Measurements from ENCODE around the gene MTERF4.

The MTERF4 gene

GRCh38 chr2:241068942-241069810 lies 32.9 kb downstream of the MTERF4 start:
- DNase-seq, result no peak

DNA sequence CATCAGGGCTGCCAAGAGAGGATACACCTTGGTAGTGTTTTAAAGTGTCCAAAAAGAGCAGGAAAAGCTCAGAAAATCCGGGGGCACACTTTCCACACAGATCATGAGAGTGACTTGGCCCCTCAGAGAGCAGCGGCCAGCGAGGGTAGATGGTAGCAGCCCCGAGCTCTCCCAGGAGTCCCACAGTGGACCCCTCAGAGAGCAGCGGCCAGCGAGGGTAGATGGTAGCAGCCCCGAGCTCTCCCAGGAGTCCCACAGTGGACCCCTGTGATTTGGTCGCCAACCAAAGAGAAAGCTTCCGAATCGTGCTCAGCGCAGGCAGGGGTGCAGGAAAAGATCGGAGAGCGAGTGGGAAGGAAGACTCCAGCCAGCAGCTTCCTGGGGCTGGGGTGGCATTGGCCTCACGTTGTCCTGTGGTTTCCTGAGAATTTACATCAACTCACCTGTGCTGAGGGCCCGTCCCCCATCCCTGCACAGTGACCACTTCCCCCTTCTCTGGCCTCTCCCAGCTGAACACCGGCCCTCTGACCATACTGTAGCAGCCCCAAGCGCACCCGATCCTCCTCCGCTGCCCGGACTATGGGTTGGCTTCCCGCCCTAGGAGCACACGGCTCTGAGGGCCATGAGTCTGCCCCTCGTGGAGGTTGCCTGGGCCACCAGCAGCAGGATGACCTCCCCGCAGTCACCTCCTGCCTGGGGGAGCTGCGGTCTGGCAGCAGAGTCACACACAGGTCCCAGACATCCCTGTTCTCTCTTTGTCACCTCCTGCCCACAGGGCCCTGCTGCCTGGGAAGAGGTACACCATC lies 33.7 kb downstream of the MTERF4 start:
- no peak for DNase-seq

DNA sequence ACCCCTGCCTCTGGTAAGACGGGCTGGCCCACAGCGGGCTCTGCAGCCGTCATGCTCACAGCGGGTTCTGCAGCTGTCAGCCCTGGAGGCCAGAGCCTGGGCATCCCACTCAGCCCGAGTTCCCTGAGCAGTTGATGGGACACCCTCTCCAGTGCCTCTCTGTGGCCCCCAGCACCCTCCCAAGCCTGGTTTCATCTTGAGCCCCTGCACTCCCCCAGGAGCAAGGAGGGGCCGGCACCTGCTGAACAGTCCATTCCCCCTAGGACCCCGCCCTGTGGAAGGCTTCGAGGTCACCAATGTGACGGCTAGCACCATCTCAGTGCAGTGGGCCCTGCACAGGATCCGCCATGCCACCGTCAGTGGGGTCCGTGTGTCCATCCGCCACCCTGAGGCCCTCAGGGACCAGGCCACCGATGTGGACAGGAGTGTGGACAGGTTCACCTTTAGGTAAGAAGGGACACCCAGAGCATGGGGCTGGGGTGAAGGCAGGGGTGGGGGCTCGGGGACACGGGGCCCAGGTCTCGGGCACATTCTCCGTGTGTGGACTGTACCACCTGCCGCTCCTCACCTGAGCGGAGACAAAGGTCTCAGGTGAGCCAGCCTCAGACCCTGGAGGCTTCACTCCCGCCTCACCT lies 34.5 kb downstream of the MTERF4 start:
- DNase-seq, result no peak

- DNase-seq, result no peak
Observed at GRCh38 chr2:241066893-241067341, 35.2 kb downstream of the MTERF4 start.

- DNase-seq, result no peak
Observed at GRCh38 chr2:241066171-241066892, 35.8 kb downstream of the MTERF4 start.

GRCh38 chr2:241065355-241065803 lies 36.7 kb downstream of the MTERF4 start:
- no peak for DNase-seq

DNA sequence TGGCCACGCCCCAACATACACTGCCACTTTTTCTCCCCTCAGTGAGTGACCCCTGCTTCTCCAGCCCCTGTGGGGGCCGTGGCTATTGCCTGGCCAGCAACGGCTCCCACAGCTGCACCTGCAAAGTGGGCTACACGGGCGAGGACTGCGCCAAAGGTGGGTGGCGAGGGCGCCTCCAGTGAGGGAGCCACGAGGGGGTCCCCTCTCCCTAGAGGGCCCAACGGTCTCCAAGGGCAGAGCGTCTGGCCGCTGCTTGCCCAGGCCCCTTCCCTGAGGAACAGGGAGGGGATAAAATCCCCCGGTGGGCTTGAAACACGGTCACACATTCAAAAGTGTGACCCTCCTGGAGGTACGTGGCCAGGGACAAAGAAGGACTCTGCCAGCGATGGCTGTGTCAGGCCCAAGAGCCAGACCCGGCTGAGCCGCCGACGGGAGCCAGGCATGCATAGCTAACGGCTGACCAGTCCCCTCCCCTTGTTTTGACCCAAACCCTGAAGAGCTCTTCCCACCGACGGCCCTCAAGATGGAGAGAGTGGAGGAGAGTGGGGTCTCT lies 37.2 kb downstream of the MTERF4 start:
- DNase-seq, result no peak

DNA sequence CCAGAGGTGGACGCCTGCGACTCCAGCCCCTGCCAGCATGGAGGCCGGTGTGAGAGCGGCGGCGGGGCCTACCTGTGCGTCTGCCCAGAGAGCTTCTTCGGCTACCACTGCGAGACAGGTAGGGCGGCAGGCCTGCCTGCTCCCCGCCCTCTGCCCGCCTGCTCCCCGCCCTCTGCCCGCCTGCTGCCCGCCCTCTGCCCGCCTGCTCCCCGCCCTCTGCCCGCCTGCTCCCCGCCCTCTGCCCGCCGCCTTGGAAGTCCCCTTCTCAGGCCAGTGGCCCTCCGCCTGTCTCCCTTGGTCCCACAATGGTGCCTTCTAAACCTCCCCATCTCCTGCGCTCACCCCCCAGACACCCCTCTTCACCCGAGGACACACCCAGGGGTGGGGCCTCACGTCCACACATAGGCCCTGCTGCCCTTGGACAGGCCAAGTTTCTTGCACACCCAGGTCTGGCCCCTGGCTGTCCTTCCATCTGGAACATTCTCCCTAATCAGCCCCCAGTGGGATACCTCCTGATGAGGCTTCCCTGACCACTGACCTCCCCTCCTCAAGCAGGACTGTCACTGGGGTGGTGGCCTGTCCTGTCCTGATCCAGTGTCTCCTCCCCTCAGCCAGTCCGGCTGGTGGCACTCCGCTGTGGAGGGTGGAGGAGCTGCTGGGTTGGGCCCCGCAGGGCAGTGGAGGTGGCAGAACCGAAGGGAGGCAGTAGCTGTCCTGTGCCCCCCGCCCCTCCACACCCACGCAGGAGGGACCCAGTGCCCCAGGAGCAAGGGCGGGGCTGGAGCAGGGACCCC lies 37.9 kb downstream of the MTERF4 start:
- peak; percentile 46 for DNase-seq

DNA sequence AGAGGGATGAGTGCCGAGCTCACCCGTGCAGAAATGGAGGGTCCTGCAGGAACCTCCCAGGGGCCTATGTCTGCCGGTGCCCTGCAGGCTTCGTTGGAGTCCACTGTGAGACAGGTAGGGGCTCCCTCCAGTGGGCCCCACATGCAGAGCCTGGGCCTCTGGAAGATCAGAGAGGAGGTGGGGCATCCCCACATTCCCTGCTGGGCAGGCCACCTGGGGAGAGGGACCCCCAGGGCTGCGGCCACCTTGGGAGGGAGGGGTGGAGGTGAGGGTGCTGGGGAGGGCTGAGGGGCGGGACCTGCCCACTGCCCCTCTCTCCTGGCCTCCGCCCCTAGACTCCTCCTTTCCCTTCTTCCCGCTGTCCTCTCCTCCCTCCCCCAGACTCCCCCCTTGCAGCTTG lies 38.5 kb downstream of the MTERF4 start:
- no peak for DNase-seq

DNA sequence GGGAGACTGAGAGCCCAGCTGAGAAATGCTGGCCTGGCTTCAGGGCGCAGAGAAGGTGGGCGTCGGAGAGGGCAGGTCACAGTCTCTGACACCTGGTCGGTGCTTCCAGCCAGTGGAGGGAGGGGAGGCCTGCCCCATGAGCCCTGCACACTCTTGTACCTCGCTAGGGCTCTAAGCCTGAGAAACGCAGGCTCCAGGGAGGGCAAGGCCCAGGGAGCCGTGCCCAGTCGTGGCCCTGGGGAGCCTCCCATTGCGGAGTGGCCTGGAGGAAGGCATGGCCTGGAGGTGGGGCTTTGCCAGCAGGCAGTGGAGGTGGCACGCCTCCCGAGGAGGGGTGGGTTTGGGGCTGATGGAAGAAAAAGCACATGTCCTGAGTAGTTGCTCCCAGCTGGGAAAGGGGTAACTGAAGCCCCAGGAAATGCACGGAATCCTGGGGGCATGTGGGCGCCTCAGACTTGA lies 39.0 kb downstream of the MTERF4 start:
- no peak for DNase-seq

GRCh38 chr2:241062389-241063092 lies 39.5 kb downstream of the MTERF4 start:
- DNase-seq, result no peak

GRCh38 chr2:241061275-241061674 lies 40.8 kb downstream of the MTERF4 start:
- DNase-seq, result no peak

GRCh38 chr2:241053576-241054251 lies 48.4 kb downstream of the MTERF4 start:
- DNase-seq, result no peak

- DNase-seq, result no peak
Observed at GRCh38 chr2:241052677-241053360, 49.3 kb downstream of the MTERF4 start.

DNA sequence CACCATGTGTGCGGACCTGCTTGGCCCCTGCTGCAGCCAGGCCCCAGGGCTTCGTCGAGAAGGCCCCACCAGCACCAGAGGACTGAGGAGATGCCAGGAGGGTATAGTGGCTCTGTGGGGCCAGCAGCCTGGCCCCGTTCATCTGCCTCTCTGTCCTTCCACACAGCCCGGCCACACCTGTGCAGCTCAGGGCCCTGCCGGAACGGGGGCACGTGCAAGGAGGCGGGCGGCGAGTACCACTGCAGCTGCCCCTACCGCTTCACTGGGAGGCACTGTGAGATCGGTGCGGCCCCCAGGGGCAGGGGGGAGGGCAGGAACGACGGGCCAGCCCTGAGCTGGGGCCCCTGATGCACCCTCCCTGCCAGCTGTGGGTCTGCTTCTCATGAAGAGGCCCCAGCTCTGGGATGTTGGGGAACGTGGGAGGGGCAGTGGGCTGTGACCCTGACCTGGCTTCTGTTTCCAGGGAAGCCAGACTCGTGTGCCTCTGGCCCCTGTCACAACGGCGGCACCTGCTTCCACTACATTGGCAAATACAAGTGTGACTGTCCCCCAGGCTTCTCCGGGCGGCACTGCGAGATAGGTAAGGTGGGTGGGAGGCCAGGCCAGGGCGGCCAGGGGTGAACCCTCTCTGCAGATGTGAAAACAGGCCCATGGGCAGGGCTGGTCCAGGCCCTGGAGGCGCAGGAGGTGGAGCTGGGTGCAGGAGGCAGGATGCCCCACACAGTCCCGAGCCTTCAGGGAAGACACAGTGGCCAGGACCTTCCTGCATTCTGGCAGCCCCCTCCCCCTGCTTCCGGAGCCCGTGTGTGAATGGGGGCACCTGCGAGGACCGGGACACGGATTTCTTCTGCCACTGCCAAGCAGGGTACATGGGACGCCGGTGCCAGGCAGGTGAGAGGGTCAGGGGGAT lies 50.3 kb downstream of the MTERF4 start:
- no peak for DNase-seq

- DNase-seq, result no peak
Observed at GRCh38 chr2:241050624-241051577, 51.2 kb downstream of the MTERF4 start.
